Dedifferentiated amniotic fluid mesenchymal stem cell (primary cell): ENCODE measurements around the gene CHIC2.

ENCODE experiments used
- DNase-seq: peaks from one replicate; pipeline ENCODE4 v3.0.0-alpha.2; 2016; ENCODE audit errors: extremely low spot score

The CHIC2 gene

DNA sequence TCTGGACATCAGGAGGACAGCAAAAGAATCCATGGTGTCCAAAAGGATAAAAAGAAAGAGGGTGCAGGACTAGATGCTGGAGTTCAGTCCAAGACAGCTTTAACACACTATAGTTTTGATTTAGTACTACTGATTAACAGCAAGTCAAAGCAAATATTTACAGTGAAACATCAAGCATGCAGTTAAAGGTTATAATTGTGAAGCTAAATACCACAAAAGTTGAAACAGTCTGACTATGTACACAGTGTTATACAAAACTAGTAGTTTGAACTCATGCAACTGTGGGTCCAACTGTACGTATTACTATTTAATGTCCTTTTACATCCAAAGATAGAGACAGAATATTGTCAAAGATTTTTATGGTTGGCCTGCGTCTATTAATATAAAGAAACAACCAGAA is 57.6 kb downstream of the CHIC2 start:
- DNase-seq = no peak

- DNase-seq = peak; percentile 24
Measured at GRCh38 chr4:54005475-54005874, 58.9 kb downstream of the CHIC2 start.

DNA sequence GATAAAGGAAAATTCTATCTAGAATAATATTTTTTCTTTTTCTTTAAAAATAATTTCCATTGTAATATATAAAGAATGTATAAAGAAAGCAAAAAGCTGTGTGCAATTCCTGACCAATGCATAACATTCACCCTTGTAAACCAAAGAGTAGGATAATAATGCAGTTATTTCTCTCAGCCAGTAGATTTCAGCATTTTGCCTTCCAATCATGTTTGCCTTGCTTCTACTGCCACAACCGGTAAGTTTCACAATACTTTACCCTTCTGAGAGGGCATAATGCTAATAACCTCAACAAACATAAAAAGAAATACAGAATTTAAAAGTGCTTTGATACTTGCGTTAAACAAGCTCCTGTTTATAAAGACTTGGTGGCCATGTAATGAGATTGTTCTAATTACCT is 59.9 kb downstream of the CHIC2 start:
- peak; percentile 45 for DNase-seq

- no peak for DNase-seq
Measured at GRCh38 chr4:54001668-54002365, 62.6 kb downstream of the CHIC2 start.

DNA sequence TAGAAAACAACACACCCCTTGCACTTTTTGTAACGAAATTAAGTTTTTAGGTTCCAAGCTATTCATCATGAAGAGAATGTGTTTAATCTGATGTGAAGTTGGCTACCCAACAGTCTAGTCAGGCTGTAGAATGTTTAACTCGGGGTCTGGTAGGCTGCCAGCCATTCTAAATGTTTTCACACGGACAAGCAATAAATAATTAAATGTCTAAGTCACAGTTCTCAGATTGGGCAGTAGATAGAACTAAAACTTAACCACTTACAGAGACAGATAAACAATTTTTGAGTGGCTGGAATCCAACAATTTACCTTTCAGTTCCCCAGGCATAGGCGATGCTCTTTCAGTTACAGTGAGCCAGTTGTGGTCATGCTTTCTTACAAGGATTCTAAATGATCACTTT is 66.5 kb downstream of the CHIC2 start:
- no peak for DNase-seq

GRCh38 chr4:53994382-53995102 is 69.9 kb downstream of the CHIC2 start:
- DNase-seq = no peak

DNA sequence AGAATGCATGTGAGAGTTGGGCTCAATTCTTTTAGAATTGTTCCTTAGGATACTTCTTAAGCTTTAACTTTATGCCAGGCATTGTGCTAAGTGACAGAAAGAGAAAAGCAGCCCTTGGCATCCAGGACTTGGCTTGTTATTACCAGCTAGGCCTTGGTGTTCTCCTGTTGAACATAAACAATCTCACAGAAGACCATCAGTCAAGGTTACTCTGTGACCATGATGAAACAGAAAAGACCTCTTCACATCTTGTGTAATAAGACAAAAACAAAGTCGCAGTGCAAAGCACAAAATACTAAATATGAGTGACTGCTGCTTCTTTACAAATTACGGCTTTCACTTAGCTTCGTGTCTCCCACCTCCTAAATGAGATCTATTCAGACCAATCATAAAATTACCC is 71.6 kb downstream of the CHIC2 start:
- DNase-seq = no peak

DNA sequence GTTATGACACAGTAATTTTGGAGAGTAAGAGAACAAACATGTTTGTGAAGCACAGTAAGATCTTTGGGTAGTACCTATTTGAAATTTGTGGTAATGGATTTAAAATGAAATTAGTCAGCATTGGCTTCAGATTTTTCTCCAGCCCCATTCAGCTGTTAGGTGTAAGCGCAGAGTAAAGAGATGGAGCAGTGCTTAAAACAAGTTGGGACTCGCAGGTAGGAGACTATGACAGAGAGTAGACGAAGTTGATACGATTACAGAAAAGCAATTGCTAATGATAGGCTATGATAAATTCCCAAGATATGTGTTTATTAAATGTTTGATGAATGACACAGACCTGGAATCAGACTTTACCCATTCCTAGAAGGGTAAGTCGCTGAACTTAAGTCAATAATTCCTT is 72.6 kb downstream of the CHIC2 start:
- DNase-seq = no peak

DNA sequence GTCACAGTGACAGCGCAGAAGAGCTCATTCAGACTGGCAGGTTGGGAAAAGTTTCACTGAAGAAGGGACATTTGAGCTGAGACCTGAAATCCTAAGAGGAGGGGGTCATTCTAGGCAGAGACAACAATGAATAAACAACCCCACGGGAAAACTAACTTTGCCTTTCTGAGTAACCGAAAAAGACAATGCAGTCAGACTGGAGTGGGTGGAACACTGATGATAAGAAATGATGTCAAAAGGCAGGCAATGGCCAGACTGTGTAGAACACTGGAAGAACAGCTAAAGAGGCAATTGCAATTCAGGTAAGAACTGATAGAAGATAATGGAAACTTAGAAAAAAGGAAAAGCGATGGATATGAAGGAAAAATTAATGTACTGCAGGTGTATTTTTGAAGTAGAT is 73.8 kb downstream of the CHIC2 start:
- no peak for DNase-seq

DNA sequence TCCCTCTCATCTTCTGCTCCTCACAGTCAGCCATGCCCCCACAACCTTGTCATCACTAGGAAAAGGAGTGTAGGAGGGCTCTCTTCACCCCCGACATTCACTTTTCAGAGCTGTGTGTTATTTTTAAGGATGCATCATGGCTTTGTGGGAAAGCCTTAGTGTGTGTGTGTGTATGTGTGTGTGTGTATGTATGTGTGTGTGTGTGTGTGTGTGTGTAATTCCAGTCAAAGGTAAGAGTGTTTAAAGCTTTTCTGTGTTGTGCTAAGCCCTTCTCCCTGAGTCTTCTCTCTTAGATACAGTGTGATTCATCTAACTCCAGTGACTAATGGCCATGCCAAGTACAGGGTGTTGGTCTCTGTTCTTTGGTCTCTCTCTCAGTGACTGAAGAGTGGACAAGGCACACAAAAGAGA is 76.6 kb downstream of the CHIC2 start:
- no peak for DNase-seq

DNA sequence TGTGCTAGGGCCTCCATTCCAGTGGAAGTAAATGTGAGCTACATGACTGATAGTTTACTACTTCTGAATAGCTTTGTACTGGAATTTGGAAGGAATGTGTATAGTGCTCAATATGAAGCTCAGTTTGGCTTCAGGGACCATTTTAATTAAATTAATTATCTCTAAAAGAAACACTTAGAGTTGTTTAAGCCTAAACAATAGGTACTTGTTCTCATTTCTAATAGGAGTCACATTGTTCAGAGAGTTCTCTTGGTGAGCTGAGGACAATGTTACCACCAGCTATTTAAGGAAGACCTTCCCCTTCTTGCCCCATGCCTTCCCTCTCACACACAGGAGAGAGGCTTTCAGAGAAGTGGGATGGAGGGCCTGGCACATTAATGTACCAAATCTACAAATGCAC is 78.3 kb downstream of the CHIC2 start:
- DNase-seq = no peak

DNA sequence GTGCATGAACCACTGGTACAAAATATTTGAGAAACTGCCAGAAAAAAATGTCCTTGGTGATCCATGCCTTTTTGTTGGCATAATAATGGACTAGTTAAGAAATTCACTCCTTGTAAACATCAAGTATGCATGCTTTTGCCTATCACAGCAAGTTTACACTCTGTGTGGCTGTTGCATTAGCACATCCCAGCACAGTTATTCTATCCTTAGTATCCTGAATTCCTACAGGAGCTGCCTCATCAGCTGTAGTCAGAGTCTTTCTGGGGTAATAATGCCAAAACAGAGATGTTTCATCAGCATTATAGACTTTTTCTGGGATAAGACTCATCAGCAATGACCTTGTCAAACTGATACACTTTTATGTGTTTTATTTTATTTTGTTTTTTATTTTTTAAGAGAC is 82.8 kb downstream of the CHIC2 start:
- no peak for DNase-seq

GRCh38 chr4:53981066-53981465 is 83.3 kb downstream of the CHIC2 start:
- DNase-seq = no peak

DNA sequence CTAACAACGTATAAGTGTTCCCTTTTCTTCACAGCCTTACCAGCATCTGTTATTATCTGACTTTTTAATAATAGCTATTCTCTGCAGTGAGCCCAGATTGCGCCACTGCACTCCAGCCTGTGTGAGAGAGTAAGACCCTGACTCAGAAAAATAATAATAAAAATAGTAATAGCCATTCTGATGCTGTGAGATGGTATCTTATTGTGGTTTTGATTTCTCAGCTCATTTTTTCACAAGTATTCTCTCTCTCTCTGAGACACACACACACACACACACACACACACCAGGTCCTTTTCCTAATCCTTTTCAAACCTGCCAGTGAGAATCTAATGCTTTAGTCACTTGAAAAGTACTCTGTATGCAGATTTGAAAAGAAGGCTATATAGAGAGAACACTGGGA is 89.8 kb downstream of the CHIC2 start:
- no peak for DNase-seq

DNA sequence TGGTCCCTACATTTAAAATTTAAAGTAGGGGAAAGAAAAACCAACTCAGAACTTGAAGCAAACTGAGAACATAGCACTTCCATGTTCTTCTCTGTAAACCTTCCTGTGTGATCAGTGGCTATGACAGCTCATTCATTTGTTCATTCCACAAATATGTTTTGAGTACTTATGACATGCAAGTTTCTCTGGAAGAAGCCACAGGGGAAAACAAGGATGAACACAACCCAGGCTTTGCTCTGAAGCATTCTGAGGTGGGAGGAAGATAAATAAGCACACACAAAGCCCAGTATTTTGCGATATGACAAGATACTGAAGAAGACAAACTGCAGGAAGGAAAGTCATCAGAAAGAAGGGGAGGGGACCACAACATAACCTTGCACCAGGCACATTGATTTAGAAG is 96.4 kb downstream of the CHIC2 start:
- DNase-seq = no peak

DNA sequence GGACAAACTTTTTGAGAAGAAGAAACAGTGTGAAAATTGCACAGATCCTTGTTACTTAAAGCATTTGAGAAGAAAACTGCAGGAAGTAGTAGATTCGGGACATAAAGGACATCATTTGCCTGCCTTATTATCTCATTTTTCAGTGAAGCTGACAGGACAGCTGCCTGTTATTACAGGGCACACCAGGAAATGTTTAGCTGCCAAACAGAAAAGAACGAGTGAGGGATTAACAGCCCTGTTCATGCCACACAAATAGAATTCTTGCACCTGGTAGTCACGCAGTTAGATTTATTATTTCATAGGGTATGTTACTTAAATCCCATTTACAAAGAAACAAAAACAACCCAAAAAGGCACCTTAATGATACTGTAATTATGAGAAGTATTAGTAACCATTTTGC is 100.6 kb downstream of the CHIC2 start:
- DNase-seq = no peak

DNA sequence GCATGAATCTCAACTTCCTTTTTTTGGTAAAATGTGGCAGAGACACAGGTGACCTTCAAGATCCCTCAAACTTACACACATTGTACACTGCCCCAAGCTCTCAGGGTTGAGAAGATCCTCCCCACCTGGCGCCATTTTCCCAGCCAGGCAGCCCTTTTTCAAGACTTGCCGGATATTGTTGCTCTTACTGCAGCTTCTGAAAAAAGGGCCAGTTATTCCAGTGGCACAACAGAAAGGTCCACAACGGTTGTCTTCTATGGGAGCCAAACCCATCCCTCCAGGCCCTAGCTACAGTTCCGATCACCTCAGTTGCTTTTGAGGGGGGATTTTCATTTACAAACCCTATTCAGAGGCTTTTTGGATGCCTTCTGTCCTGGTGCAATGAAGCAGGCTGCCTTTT is 101.1 kb downstream of the CHIC2 start:
- no peak for DNase-seq

DNA sequence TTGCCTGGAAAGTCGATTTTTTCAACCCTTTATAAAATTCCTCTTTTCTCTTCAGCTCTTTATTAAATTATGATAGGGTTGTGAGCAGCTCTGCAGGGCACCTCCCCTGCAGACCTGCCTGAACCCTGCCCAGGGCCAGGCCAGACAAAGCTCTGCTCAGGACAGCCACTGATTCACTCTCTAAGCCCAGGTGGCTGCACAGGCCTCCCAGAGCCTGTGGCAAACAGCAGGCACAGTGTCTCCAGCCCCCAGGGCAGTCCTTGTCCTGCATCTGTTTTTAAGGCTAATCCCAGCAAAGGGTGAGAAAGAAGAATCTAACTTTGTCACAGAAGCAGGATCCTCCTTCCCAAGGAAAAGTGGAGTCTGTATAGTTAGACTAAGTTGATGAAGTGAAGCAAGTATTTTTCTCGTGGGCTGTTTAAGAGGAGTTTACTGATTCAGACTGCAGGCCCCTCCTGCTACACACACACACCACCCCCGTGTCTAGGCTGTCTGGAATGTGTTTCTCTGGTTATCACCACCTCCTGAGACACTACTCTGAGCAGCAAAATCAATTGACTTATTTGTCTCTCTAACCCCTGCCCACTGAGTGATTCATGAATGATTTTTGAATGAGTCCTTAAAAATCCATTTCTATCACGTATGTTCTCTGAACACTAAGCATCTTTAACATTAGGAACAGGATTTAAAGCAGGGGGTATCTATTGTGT is 101.7 kb downstream of the CHIC2 start:
- DNase-seq = peak; percentile 22

GRCh38 chr4:53961351-53961750 is 103.1 kb downstream of the CHIC2 start:
- DNase-seq = no peak

GRCh38 chr4:53960843-53961242 is 103.6 kb downstream of the CHIC2 start:
- no peak for DNase-seq
